NT2/D1 (cell line): ENCODE results near the gene BATF.

ENCODE experiments used
- SUZ12 ChIP-seq: IDR thresholded peaks from 2 replicates; pipeline ENCODE4 v1.6.1; 2011; ENCODE audit not compliant: insufficient read length, insufficient read depth; ENCODE audit errors: extremely low read depth
- ZNF274 ChIP-seq: IDR thresholded peaks from 2 replicates; pipeline ENCODE4 v1.6.1; 2011; ENCODE audit warnings: mild to moderate bottlenecking, low read depth, low read length

DNA sequence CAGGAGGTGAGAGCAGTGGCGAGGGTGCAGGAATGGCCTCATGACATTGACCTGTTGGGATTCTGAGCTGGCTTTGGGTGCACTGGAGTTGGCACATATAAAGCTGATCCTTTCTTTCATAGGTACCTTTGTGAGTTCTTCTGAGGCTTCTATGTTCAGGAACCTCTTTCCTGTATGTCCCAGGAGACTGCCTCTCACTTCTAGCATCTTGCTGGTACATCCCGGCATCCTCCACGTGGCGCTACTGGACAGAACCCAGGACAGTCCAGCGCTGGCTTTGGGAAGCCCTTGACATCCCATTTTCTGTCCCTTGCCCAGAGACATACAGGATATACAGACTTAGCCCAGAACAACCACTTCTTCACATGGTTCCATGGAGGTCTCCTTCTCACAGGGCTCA, 44.4 kb upstream of the BATF start:
- TF ChIP-seq ZNF274 (no peak), SUZ12 (no peak)
